Fibroblast of the aortic adventitia (primary cell): ENCODE results near the gene FAM167B. TPM values are rescaled to one million over a fixed set of nuclear protein-coding genes. Genes with fewer than 3 reads are reported as not detected.

Experiments
- DNase-seq: peaks from one replicate; pipeline ENCODE4 v3.0.0-alpha.2; 2010; ENCODE audit warnings: low read depth
- H3K4me3 ChIP-seq: 2 replicates; pipeline ENCODE4 v1.5.1; 2011; ENCODE audit warnings: low read depth, mild to moderate bottlenecking, control low read depth, low read length, moderate library complexity
- total RNA-seq: library from RNA; depleted of rRNA; stranded (reverse); fragments of >200 nt; gene quantifications from 2 replicates; pipeline ENCODE4 v1.2.3, GENCODE V29; 2012; ENCODE audit warnings: low replicate concordance
- TF ChIP-seq, protein P1 (sequence below): IDR thresholded peaks from 2 replicates; pipeline ENCODE4 v1.5.1; 2011; ENCODE audit warnings: mild to moderate bottlenecking, low read length, control low read depth, inconsistent platforms; ENCODE audit not compliant: insufficient read depth

FAM167B gene
- total RNA-seq, 1 donor: 1.4 TPM

- DNase-seq: peak; percentile 55
- peak overlapping the region; percentile 84 for H3K4me3 ChIP-seq
- TF ChIP-seq, protein P1, sequence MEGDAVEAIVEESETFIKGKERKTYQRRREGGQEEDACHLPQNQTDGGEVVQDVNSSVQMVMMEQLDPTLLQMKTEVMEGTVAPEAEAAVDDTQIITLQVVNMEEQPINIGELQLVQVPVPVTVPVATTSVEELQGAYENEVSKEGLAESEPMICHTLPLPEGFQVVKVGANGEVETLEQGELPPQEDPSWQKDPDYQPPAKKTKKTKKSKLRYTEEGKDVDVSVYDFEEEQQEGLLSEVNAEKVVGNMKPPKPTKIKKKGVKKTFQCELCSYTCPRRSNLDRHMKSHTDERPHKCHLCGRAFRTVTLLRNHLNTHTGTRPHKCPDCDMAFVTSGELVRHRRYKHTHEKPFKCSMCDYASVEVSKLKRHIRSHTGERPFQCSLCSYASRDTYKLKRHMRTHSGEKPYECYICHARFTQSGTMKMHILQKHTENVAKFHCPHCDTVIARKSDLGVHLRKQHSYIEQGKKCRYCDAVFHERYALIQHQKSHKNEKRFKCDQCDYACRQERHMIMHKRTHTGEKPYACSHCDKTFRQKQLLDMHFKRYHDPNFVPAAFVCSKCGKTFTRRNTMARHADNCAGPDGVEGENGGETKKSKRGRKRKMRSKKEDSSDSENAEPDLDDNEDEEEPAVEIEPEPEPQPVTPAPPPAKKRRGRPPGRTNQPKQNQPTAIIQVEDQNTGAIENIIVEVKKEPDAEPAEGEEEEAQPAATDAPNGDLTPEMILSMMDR: no peak
Observed at GRCh38 chr1:32201011-32201855, 45.8 kb upstream of the FAM167B start.

GRCh38 chr1:32204943-32205361, 42.1 kb upstream of the FAM167B start:
- TF ChIP-seq, protein P1: no peak
- no peak for DNase-seq
- peak overlapping the region; percentile 87 for H3K4me3 ChIP-seq

- peak within 1 kb of the TSS; percentile 87 for H3K4me3 ChIP-seq
- peak; percentile 72 for DNase-seq
- TF ChIP-seq, protein P1: no peak
Observed at GRCh38 chr1:32205401-32206370, 41.3 kb upstream of the FAM167B start, which contains the start of gene IQCC. Gene IQCC, plus strand, starts transcription at chr1:32205671. Its CDS starts 11 bp downstream, at chr1:32205682.

- TF ChIP-seq, protein P1: no peak
Observed at GRCh38 chr1:32208469-32208868, 38.6 kb upstream of the FAM167B start.

GRCh38 chr1:32208891-32209328, 38.1 kb upstream of the FAM167B start, which contains the start of gene DCDC2B:
Gene DCDC2B, plus strand, starts transcription at chr1:32209089. Its CDS starts 5 bp downstream, at chr1:32209094.
- peak; percentile 34 for DNase-seq

More at GRCh38 chr1:32208469-32208868, 38.6 kb upstream of the FAM167B start:
- no peak overlapping the region for H3K4me3 ChIP-seq
- no peak for DNase-seq

More at GRCh38 chr1:32208891-32209328, 38.1 kb upstream of the FAM167B start, which contains the start of gene DCDC2B:
- TF ChIP-seq, protein P1: no peak
- no peak within 1 kb of the TSS for H3K4me3 ChIP-seq
